ENCODE data around the gene CUL9. TPM values are rescaled to one million over a fixed set of nuclear protein-coding genes. Genes with fewer than 3 reads are reported as not detected.
A peak's percentile ranks its signal among the peaks of the same experiment; 100 is the strongest.
"Not testable (repeated sequence)": the region's sequence is repeated elsewhere in the genome, so short reads cannot be mapped to it uniquely, and the experiment has no call there.

CUL9 gene
- 47.7 TPM for total RNA-seq

GRCh38 chr6:43181942-43182860 lies at the start of gene CUL9:
Gene CUL9, plus strand, starts transcription at chr6:43182196. Its CDS starts 2,115 bp downstream, at chr6:43184311.
- DNase-seq (ENCODE audit: low read depth in 2 of 3, low spot score in 2 of 3), result peak; percentile 65 to 82 (median 77)

- DNase-seq (ENCODE audit: low read depth in 2 of 3, low spot score in 2 of 3), result no peak
Observed at GRCh38 chr6:43138267-43138666, 43.7 kb upstream of the CUL9 start.

- not testable (repeated sequence) for DNase-seq (ENCODE audit: low read depth in 2 of 3, low spot score in 2 of 3)
Observed at GRCh38 chr6:43139973-43140372, 42.0 kb upstream of the CUL9 start.

- DNase-seq (ENCODE audit: low read depth in 2 of 3, low spot score in 2 of 3), result no peak
Observed at GRCh38 chr6:43141644-43142043, 40.4 kb upstream of the CUL9 start.

DNA sequence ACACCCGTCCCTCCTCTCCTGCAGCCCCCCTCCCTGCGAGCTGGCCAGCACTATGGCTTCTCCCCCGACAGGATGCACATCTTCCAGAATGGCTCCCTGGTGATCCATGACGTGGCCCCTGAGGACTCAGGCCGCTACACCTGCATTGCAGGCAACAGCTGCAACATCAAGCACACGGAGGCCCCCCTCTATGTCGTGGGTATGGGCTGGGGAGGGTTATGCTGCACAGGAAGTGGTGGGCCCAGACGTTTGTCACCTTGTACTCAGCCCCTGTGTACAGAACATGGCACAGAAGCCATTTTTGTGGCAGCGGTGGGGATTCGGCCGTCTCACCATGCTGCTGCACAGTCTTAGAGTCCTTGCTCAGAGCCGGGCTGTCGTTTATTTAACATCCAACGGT lies 39.9 kb upstream of the CUL9 start:
- no peak for DNase-seq (ENCODE audit: low read depth in 2 of 3, low spot score in 2 of 3)

- DNase-seq (ENCODE audit: low read depth in 2 of 3, low spot score in 2 of 3), result peak; percentile 58 to 79 (median 66)
Observed at GRCh38 chr6:43143235-43144128, 38.5 kb upstream of the CUL9 start.

GRCh38 chr6:43144879-43145278 lies 37.1 kb upstream of the CUL9 start:
- DNase-seq (ENCODE audit: low read depth in 2 of 3, low spot score in 2 of 3), result no peak

- no peak for DNase-seq (ENCODE audit: low read depth in 2 of 3, low spot score in 2 of 3)
Observed at GRCh38 chr6:43146261-43146660, 35.7 kb upstream of the CUL9 start.

DNA sequence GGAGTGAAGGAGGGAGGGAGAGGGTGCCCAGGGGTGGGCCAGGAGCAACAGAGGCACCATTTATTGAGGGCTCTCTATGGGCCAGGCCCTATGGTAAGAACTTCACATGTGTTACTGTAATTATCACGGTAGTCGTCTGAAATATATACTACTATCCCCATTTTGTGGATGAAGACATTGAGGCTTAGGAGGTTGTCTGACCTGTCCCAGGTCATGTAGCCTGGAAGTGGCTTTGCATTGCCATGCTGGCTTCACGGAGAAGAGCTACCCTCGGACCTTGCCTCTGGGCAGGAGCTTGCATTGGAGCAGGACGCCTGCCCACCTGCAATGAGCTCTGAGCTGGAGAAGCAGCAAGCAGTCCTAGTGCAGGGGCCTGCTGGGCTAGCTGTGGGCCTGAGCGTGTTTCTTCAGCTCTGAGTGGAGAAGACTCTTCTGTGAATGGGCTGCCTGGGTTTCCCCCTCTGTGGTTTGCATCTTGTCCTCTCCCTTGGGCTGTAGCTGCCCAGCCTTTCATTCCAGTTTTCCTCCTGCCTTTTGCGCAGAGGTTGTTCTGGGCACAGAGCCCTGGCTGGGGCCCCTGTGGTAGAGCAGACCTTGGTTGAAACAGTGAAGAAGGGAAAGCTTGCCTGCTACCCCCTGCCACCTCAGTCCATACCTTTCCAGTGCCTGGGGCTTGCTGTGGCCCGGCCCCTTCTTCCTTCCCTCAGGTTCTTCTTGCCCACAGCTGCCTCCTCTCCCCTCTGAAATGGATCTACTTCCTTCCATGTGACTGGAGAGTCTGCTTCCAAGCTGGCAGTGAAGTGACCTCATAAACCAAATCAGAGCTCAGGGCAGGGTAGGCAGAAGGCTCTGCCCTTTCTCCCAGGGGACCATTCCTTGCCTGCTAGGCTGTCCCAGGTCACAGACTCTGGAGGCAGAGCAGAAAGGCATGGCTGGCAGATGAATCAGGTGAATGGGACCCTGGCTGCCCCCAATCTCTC lies 35.0 kb upstream of the CUL9 start:
- no peak for DNase-seq (ENCODE audit: low read depth in 2 of 3, low spot score in 2 of 3)

GRCh38 chr6:43147691-43148477 lies 34.1 kb upstream of the CUL9 start:
- no peak for DNase-seq (ENCODE audit: low read depth in 2 of 3, low spot score in 2 of 3)

DNA sequence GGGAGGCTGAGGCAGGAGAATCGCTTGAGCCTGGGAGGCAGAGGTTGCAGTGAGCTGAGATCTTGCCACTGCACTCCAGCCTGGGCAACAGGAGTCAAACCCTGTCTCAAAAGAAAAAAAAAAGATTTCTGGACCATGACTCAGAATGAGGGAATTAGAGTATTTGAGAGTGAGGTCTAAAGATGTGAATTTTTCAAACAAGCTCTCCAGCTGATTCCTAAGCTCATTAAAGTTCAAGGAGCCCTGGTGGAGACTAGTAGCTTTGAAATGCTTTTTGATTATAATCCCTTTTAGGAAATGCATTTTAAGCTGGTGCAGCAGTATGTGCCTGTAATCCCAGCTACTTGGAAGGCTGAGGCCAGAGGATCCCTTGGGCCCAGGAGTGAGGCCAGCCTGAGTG lies 32.7 kb upstream of the CUL9 start:
- DNase-seq (ENCODE audit: low read depth in 2 of 3, low spot score in 2 of 3), result no peak

GRCh38 chr6:43150051-43150751 lies 31.8 kb upstream of the CUL9 start:
- no peak for DNase-seq (ENCODE audit: low read depth in 2 of 3, low spot score in 2 of 3)

GRCh38 chr6:43159599-43159998 lies 22.4 kb upstream of the CUL9 start:
- DNase-seq (ENCODE audit: low read depth in 2 of 3, low spot score in 2 of 3), result no peak

GRCh38 chr6:43163899-43164298 lies 18.1 kb upstream of the CUL9 start:
- no peak for DNase-seq (ENCODE audit: low read depth in 2 of 3, low spot score in 2 of 3)

DNA sequence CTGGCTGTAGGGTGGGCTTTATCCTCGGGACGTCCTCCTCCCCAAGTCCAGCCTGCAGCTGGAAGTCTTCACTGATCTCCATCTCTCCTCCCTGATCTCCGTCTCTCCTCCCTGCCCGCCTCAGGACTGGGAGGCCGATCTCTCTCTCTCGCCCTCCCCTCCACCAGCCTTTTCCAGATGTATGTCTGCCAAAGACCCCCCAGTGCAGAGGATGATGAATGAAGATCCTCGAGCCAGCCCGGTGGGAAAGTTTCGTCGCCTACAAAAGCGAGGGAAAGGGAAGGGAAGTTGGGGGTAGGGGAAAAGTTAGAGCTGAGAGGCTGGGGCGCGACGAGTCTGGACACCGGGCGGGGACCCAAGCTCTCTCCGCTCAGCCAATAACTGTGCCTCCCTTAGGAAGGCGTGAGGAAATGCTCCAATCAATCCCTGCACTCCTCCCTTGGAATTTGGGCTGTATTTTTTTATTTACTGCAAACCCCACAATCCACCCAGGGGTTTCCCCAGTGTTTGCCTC lies 11.5 kb upstream of the CUL9 start:
- no peak for DNase-seq (ENCODE audit: low read depth in 2 of 3, low spot score in 2 of 3)

- DNase-seq (ENCODE audit: low read depth in 2 of 3, low spot score in 2 of 3), result peak; percentile 95 to 99 (median 99)
Observed at GRCh38 chr6:43170931-43171706, 10.9 kb upstream of the CUL9 start, which contains the start of gene SRF. Gene SRF, plus strand, starts transcription at chr6:43171269. Its CDS starts 388 bp downstream, at chr6:43171657.

DNA sequence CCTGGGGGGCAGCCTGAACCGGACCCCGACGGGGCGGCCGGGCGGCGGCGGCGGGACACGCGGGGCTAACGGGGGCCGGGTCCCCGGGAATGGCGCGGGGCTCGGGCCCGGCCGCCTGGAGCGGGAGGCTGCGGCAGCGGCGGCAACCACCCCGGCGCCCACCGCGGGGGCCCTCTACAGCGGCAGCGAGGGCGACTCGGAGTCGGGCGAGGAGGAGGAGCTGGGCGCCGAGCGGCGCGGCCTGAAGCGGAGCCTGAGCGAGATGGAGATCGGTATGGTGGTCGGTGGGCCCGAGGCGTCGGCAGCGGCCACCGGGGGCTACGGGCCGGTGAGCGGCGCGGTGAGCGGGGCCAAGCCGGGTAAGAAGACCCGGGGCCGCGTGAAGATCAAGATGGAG lies 10.3 kb upstream of the CUL9 start:
- DNase-seq (ENCODE audit: low read depth in 2 of 3, low spot score in 2 of 3), result peak in 2 of 3 donors; percentile 20 to 21
